Measurements from ENCODE around the gene ACY1. TPM values are rescaled to one million over a fixed set of nuclear protein-coding genes. Genes with fewer than 3 reads are reported as not detected.

ACY1 gene
- total RNA-seq, 6 experiments from 2014 or later: 223 to 479 (median 297) TPM

DNA sequence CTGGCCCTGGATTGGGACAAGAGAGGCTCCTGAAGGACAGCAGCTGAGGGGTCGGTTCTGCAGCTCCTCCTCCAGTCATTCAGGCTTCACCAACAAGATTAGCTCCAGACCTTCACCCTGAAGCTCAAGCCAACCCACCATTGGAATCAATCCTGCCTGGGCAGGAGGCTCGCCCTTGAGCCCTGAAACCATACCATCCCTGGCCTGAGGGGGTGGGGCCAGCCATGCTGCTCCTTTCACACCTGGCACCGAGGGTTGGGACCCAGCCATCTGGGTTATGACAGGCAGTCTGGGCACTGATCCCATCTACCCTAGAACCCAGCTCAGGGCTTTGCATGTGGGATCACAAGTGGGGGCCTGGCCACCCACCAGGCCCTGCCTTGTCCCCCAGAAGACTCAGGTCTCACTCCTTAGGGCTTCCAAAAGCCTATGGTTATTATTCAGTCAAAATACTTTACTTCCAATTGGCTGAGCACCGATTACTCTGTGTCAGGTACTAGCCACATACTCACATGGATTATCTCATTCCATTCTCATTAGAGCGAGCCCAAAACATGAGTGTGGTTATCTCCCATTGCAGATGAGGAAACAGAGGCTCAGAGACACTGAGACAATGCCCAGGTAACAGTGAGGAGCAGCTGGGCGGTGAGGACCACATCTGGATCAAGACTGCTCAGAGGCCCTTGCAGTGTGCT is 12.6 kb upstream of the ACY1 start:
- WGBS (ENCODE audit: insufficient coverage, low coverage, low lambda C conversion rate, missing lambda C conversion rate): 26% methylated on average over 3 of the region's 6 CpGs
- ATAC-seq: peak in 2 of 4 donors; percentile 10 to 18
- TF ChIP-seq, protein P1, sequence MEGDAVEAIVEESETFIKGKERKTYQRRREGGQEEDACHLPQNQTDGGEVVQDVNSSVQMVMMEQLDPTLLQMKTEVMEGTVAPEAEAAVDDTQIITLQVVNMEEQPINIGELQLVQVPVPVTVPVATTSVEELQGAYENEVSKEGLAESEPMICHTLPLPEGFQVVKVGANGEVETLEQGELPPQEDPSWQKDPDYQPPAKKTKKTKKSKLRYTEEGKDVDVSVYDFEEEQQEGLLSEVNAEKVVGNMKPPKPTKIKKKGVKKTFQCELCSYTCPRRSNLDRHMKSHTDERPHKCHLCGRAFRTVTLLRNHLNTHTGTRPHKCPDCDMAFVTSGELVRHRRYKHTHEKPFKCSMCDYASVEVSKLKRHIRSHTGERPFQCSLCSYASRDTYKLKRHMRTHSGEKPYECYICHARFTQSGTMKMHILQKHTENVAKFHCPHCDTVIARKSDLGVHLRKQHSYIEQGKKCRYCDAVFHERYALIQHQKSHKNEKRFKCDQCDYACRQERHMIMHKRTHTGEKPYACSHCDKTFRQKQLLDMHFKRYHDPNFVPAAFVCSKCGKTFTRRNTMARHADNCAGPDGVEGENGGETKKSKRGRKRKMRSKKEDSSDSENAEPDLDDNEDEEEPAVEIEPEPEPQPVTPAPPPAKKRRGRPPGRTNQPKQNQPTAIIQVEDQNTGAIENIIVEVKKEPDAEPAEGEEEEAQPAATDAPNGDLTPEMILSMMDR (IDR thresholded peaks at IDR 0.05): no peak
- TF ChIP-seq POLR2A (IDR thresholded peaks at IDR 0.05): no peak
- peaks cover 0 to 40% (median 16%) of the 10 kb centered on the region in 4 donors for H3K4me1 ChIP-seq
- H3K9me3 ChIP-seq: no peaks in the 10 kb centered on the region
- H3K27me3 ChIP-seq: no peaks in the 10 kb centered on the region
- intact Hi-C loops (cut with DNase I): no loop called here
- no peaks in the 10 kb centered on the region for H3K36me3 ChIP-seq
- H3K4me3 ChIP-seq: no peak overlapping the region
- peak; percentile 70 to 91 (median 82) for DNase-seq
- no peak overlapping the region for H3K27ac ChIP-seq

DNA sequence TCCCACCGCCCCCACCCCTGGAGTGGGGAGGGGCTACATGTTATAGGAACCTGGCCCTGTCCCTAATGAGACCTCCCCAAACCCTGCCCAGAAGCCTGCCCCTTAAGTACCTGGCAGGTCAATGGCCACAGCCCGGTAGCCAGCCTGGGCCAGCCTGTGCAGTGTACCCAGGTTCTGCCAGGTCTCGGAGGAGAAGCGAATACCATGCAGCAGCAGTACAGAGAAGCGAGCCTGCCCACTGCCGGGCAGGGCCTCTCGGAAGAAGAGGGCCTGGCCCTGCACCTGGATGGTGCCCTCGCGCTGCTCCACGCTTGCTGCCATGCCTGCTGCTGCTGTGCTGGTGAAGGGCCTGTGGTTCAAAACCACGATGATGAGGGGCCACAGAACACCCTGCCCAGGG is 12.0 kb upstream of the ACY1 start:
- TF ChIP-seq, protein P1 (IDR thresholded peaks at IDR 0.05): no peak
- TF ChIP-seq POLR2A (IDR thresholded peaks at IDR 0.05): no peak
- Histone ChIP-seq H3K27ac (no peak overlapping the region), H3K27me3 (no peaks in the 10 kb centered on the region), H3K4me1 (peaks cover 0 to 45% (median 16%) of the 10 kb centered on the region in 4 donors), H3K36me3 (no peaks in the 10 kb centered on the region), H3K4me3 (no peak overlapping the region), H3K9me3 (no peaks in the 10 kb centered on the region)
- 100% methylated on average over 1 of the region's 11 CpGs for WGBS (ENCODE audit: insufficient coverage, low coverage, low lambda C conversion rate, missing lambda C conversion rate)
- no peak for DNase-seq
- ATAC-seq: no peak
- intact Hi-C loops (cut with DNase I): no loop called here

DNA sequence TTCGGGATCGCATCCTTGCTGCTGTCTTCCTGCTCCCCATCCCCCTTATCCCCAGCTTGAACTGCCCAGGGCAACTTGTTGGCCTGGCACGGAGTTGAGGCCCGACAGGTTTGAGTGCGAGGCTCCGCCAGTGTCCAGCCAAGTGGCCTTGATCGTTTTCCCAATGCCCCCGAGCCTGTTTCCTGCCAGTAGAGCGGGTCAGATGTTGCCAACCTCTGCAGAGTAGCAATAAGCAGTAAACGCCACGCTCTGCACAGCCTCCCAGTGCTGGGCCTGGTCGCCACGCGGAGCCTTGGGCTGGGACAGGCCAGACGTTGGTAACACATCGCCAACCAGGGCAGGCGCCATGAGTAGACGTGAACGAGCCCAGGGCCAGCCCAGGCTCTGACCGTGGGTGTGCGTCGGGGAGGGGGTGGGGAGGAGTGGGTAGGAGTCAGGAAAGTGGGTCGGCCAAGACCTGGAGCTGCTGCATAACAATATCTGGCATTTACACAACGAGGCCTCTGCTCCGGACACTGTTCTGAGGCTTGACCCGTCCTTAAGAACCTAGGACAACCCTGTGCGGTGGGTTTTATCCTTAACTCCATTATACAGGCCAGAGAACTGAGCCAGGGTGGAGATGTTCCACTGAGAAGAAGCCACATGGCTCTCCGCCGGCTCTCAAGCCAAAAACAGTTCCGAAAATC is 8.9 kb upstream of the ACY1 start:
- no peaks in the 10 kb centered on the region for H3K9me3 ChIP-seq
- intact Hi-C loops (cut with DNase I): no loop called here
- DNase-seq (peak; percentile 61 to 92 (median 88)), ATAC-seq (peak; percentile 33 to 57 (median 54))
- H3K27me3 ChIP-seq: no peaks in the 10 kb centered on the region
- TF ChIP-seq, protein P1 (IDR thresholded peaks at IDR 0.05): peak in 2 of 4 donors; percentile 0 to 12
- TF ChIP-seq POLR2A (IDR thresholded peaks at IDR 0.05): no peak
- peaks cover 0 to 38% (median 12%) of the 10 kb centered on the region in 4 donors for H3K4me1 ChIP-seq
- H3K27ac ChIP-seq: peak overlapping the region; percentile 86 to 98 (median 92)
- H3K4me3 ChIP-seq: peak overlapping the region; percentile 70 to 84 (median 74)
- no peaks in the 10 kb centered on the region for H3K36me3 ChIP-seq
- 0% methylated on average over 11 of the region's 30 CpGs for whole genome bisulfite sequencing (ENCODE audit: insufficient coverage, low coverage, low lambda C conversion rate, missing lambda C conversion rate)

DNA sequence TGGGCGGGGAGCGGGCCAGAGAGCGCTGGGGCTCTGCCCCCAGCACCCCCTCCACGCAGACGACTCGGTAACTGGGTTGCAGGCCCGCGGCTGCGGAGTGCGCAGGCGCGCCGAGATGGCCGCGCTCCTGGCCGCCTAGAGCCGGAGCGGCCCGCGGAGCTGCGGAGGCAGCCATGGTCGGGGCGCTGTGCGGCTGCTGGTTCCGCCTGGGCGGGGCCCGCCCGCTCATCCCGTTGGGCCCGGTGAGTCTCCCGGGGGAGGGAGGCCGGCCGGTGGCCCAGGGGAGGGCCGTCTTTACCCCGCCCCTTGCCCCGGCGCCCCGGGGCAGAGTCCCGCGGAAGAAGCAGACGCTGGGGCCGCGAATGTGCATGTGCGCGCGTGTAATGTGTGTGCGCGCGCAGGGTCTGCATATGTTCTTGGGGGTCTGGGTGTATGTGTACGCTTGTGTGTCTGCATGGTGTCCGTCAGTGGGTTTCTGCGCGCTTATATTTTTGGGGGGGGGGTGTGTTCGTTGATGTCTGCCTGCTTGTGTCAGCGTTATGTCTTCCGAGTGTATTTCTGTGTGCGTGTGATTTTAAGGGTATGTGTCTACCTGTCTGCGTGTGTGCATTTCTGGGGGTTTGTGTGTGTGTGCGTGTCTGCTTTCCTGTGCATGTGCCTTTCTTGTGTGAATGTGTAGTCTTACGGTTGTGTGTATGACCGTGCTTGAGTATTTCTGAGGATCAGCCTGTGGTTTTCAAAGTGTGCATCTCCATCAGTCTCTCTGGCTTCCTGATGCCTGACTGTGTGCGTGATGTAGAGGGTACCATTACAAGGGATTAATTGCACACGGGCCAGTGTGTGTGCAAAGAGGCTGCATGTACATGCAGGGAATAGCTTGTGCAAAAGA is 8.1 kb upstream of the ACY1 start, which contains the start of gene ABHD14A:
TSS of gene ABHD14A (plus strand) at position 102 of the 889 bp plus-strand sequence. CDS start at position 174, 72 bp downstream.
- DNase-seq (peak; percentile 89 to 94 (median 93)), ATAC-seq (peak; percentile 63 to 87 (median 76))
- WGBS (ENCODE audit: insufficient coverage, low coverage, low lambda C conversion rate, missing lambda C conversion rate): 1% methylated on average over 13 of the region's 63 CpGs
- TF ChIP-seq POLR2A (IDR thresholded peaks at IDR 0.05): peak; percentile 89
- TF ChIP-seq, protein P1 (IDR thresholded peaks at IDR 0.05): peak in 1 of 4 donors; percentile 7
- Histone ChIP-seq H3K27me3 (no peaks in the 10 kb centered on the region), H3K27ac (peak within 1 kb of the TSS; percentile 86 to 98 (median 92)), H3K36me3 (no peaks in the 10 kb centered on the region), H3K9me3 (no peaks in the 10 kb centered on the region), H3K4me1 (peaks cover 0 to 36% (median 12%) of the 10 kb centered on the region in 4 donors), H3K4me3 (peak within 1 kb of the TSS; percentile 70 to 84 (median 74))
- intact Hi-C loops (cut with DNase I): no loop called here

Measured in right lobe of liver (tissue), 6 donors.